NT2/D1 (cell line): ENCODE data around the gene GJC2.

Experiments used
- SUZ12 ChIP-seq: IDR thresholded peaks from 2 replicates; pipeline ENCODE4 v1.6.1; 2011; ENCODE audit not compliant: insufficient read length, insufficient read depth; ENCODE audit errors: extremely low read depth
- ZNF274 ChIP-seq: IDR thresholded peaks from 2 replicates; pipeline ENCODE4 v1.6.1; 2011; ENCODE audit warnings: mild to moderate bottlenecking, low read depth, low read length

DNA sequence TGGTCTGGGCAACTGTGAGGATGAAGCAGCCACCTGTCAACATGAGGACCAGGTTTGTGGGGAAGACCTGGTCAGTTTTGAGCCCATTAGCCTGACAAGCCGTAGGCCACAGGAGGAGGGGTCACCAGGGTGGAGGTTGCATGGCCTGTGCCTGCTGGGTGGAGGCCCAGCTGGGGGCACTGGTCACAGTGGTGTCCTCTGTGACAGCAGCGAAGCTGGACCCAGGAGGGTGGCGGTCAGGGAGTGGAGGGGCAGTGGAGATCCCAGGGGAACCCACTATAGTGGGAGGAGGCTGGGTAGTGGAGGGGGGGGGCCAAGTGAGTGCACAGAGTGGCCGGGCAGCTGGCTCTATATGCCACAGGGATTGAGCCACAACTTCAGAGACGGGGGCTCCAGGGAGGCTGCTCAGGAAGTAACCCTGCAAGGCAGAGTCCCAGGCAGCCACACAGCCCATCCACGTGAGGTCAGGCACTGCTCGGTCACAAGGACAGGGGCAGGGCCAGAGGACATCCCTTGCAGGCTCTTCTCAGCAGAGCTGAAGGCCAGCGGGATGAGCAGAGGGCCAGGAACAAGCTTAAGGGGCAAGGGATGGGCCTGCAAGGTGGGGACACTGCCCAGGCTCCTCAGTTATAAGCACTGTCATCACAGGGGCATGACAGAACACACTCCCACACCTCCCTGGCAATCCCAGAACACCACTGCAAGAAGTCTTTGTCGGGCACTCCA, 44.3 kb upstream of the GJC2 start:
- TF ChIP-seq ZNF274: no peak
- no peak for TF ChIP-seq SUZ12
